Transverse colon (tissue), 3 donors: ENCODE results near the gene DENND1B.

Experiments used
- CTCF ChIP-seq, 5 experiments: fragments of 200-600 bp in 3 of 5; fragments of 450-650 bp in 2 of 5; sonication (generic) in 3 of 5; IDR thresholded peaks; 1 replicate in 2 of 5; 2 replicates in 3 of 5; pipeline ENCODE4 v1.5.1; 2016 to 2017; ENCODE audit warnings: antibody characterized with exemption in 5 of 5, inconsistent platforms in 3 of 5, mild to moderate bottlenecking in 2 of 5, moderate library complexity in 1 of 5
- EP300 ChIP-seq: sonication (generic); formaldehyde crosslinking; IDR thresholded peaks from one replicate; pipeline ENCODE4 v1.6.1; 2017; ENCODE audit warnings: antibody characterized with exemption, low read depth

- TF ChIP-seq CTCF (IDR thresholded peaks at IDR 0.05) (no peak), EP300 (no peak)
Measured at GRCh38 chr1:197544130-197544529, 231.2 kb downstream of the DENND1B start.
